ENCODE measurements around the gene LRRC26. TPM values are rescaled to one million over a fixed set of nuclear protein-coding genes. Genes with fewer than 3 reads are reported as not detected.
"Not testable (repeated sequence)": the region's sequence is repeated elsewhere in the genome, so short reads cannot be mapped to it uniquely, and the experiment has no call there.

Gene LRRC26
- total RNA-seq, 4 donors from 2014 or later: not detected

DNA sequence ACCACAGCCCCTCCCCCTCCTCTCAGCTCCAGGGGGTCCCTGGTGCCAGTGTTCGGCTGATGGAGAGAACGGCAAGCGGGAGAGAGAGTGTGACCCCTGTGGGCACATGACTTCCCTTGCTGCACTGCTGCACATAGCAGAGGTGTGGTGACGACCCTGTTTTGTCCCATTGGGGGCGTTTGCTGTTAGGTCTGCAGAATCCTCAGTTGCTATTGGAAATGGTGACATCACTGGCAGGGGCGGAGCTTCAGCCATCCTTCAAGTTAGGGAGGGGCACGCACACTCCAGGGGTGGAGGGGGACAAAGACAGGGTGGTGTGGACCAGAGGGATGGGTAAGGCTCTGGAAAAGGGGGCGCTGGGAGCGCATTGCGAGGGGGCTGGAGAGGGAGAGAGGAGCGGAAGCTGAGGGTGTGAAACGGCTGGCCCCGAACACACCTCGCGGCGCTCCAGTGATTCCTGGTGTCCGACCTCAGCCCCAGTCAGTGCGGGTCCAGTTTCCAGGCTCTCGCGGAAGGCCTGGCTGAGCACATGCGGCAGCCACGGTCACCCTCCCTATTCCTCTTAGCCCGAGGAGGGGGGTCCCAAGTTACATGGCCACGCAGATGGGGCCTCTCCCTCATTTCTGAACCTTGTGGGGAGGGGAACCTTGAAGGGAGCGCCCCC is 31.7 kb downstream of the LRRC26 start:
- no peak overlapping the region for H3K27ac ChIP-seq
- no peak for TF ChIP-seq POLR2A (IDR thresholded peaks at IDR 0.05)
- TF ChIP-seq, protein P1, sequence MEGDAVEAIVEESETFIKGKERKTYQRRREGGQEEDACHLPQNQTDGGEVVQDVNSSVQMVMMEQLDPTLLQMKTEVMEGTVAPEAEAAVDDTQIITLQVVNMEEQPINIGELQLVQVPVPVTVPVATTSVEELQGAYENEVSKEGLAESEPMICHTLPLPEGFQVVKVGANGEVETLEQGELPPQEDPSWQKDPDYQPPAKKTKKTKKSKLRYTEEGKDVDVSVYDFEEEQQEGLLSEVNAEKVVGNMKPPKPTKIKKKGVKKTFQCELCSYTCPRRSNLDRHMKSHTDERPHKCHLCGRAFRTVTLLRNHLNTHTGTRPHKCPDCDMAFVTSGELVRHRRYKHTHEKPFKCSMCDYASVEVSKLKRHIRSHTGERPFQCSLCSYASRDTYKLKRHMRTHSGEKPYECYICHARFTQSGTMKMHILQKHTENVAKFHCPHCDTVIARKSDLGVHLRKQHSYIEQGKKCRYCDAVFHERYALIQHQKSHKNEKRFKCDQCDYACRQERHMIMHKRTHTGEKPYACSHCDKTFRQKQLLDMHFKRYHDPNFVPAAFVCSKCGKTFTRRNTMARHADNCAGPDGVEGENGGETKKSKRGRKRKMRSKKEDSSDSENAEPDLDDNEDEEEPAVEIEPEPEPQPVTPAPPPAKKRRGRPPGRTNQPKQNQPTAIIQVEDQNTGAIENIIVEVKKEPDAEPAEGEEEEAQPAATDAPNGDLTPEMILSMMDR (IDR thresholded peaks at IDR 0.05): no peak
- intact Hi-C loops (cut with DNase I): no loop called here
- no peak for DNase-seq
- no peaks in the 10 kb centered on the region for H3K36me3 ChIP-seq
- no peaks in the 10 kb centered on the region for H3K9me3 ChIP-seq
- H3K27me3 ChIP-seq: peaks cover 17% of the 10 kb centered on the region
- H3K4me1 ChIP-seq: peaks cover 0 to 3% of the 10 kb centered on the region in 2 donors
- WGBS, 2 donors: 10% methylated on average over 15 to 24 of the region's 25 CpGs
- no peak overlapping the region for H3K4me3 ChIP-seq (replicated peaks in 1 of 3)

DNA sequence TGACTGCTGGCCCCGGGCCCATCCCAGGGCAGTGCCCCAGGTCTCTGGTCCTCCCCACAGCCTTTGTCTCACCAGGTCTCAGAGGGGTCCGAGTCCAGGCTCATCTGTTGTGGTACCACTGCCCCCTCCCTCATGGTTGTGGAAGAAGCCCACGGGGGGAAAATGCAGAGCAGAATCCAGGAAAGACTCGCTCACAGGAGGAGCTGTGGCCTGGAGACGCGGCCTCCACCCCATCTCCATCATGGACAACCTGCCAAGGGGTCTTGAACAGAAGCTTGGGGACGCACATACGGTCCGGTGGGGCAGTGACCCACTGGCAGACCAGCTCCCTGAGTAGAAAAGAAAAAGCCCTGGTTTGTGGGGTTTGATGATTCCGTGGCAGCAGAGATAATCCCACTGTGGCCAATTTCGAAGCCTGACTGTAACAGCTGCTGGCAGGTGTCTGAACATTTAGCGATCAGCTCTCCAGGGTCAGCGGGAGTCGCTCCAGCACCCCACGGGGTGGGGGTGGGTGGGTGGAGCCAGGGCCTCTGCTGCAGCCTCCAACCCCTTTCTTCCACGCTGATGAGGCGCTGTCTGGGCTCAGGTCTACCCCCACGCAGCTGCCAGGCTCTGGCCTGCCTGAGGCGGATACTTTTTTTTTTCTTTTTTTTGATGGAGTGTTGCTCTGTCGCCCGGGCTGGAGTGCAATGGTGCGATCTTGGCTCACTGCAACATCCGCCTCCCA is 32.8 kb downstream of the LRRC26 start:
- intact Hi-C loops (cut with DNase I): no loop called here
- no peak overlapping the region for H3K4me3 ChIP-seq (replicated peaks in 1 of 3)
- H3K4me1 ChIP-seq: peaks cover 0 to 3% of the 10 kb centered on the region in 2 donors
- no peak for TF ChIP-seq POLR2A (IDR thresholded peaks at IDR 0.05)
- TF ChIP-seq, protein P1 (IDR thresholded peaks at IDR 0.05): no peak
- WGBS, 2 donors: 76 to 78% methylated on average over 20 to 23 of the region's 23 CpGs
- no peaks in the 10 kb centered on the region for H3K36me3 ChIP-seq
- H3K27me3 ChIP-seq: peaks cover 17% of the 10 kb centered on the region
- DNase-seq: no peak
- no peaks in the 10 kb centered on the region for H3K9me3 ChIP-seq
- H3K27ac ChIP-seq: no peak overlapping the region

DNA sequence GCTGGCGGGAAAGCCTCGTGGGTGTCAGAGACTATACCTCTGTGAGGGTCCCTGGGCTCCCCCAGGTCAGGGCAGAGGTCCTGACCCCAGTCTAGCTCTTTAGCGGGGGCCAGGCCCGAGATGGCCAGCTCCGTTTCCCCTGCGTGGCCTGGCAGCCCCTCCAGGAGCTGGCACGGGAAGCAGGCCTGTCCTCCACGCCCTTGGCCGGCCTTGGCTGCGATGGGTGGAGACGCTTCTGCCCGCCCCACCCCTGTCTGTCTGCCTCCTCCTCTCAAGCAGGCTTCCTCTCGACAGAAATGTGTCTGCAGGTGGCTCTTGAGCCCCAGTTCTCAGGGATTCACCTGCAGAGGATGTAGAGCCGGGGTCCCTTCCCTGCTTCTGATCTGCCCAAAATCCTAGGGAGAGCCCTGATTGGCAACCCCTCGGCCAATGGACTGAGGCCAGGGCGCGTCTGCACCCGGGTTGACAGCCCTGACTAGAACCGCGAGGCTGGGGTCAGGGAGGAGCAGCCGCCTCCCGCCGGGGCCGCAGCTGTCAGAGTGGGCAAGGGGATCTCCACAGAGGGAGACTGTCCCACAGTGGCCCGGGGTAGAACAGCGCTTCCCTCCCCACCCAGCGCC is 33.5 kb downstream of the LRRC26 start:
- 39 to 63% methylated on average over 6 of the region's 27 CpGs for WGBS, 2 donors
- intact Hi-C loops (cut with DNase I): no loop called here
- Histone ChIP-seq H3K36me3 (no peaks in the 10 kb centered on the region), H3K27me3 (peaks cover 17% of the 10 kb centered on the region), H3K4me3 (replicated peaks in 1 of 3) (no peak overlapping the region), H3K9me3 (no peaks in the 10 kb centered on the region), H3K4me1 (peaks cover 0 to 3% of the 10 kb centered on the region in 2 donors), H3K27ac (no peak overlapping the region)
- no peak for DNase-seq
- TF ChIP-seq, protein P1 (IDR thresholded peaks at IDR 0.05): no peak
- TF ChIP-seq POLR2A (IDR thresholded peaks at IDR 0.05): no peak

DNA sequence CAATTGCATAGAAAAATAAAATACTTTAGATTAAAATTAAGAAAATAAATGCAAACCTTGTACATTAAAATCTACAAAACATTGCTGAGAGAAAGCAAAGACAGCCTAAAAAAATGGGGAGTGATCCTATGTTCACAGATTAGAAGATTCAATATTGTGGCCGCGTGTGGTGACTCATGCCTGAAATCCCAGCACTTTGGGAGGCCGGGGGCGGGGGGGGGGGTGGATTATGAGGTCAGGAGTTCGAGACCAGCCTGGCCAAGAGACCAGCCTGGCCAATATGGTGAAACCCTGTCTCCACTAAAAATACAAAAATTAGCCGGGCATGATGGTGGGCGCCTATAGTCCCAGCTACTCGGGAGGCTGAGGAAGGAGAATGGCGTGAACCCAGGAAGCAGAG is 34.7 kb downstream of the LRRC26 start:
- 81 to 82% methylated on average over 9 of the region's 9 CpGs for WGBS, 2 donors
- H3K4me3 ChIP-seq (replicated peaks in 1 of 3); intact Hi-C loops (cut with DNase I); H3K9me3 ChIP-seq; DNase-seq; H3K4me1 ChIP-seq; H3K27ac ChIP-seq; H3K36me3 ChIP-seq: not testable (repeated sequence)
- peaks cover 17% of the 10 kb centered on the region for H3K27me3 ChIP-seq

DNA sequence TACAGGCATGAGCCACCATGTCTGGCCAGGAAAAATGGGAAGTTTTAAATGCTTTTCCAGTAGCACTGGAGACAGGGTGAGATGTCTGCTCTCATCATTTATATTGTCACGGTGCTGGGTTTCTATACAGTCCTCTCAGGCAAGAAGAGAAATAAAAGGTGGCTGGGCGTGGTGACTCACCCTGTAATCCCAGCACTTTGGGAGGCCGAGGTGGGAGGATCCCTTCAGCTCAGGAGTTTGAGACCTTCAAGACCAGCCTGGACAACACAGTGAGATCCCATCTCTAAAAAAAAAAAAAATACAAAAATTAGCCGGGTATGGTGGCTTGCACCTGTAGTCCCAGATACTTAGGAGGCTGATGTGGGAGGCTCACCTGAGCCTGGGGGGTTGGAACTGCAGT is 35.7 kb downstream of the LRRC26 start:
- no peak for DNase-seq
- TF ChIP-seq, protein P1 (IDR thresholded peaks at IDR 0.05): no peak
- no peak for TF ChIP-seq POLR2A (IDR thresholded peaks at IDR 0.05)
- Histone ChIP-seq H3K36me3 (no peaks in the 10 kb centered on the region), H3K9me3 (no peaks in the 10 kb centered on the region), H3K27ac (no peak overlapping the region), H3K4me3 (replicated peaks in 1 of 3) (no peak overlapping the region), H3K27me3 (peaks cover 17% of the 10 kb centered on the region), H3K4me1 (peaks cover 5 to 9% of the 10 kb centered on the region in 2 donors)
- intact Hi-C loops (cut with DNase I): no loop called here
- WGBS, 2 donors: 85 to 87% methylated on average over 4 of the region's 4 CpGs
